ENCODE measurements around the gene ARHGEF28. TPM values are rescaled to one million over a fixed set of nuclear protein-coding genes. Genes with fewer than 3 reads are reported as not detected.
A peak's percentile ranks its signal among the peaks of the same experiment; 100 is the strongest.

The ARHGEF28 gene
- polyA plus RNA-seq, 2 donors, result 5.9 to 6.5 TPM

DNA sequence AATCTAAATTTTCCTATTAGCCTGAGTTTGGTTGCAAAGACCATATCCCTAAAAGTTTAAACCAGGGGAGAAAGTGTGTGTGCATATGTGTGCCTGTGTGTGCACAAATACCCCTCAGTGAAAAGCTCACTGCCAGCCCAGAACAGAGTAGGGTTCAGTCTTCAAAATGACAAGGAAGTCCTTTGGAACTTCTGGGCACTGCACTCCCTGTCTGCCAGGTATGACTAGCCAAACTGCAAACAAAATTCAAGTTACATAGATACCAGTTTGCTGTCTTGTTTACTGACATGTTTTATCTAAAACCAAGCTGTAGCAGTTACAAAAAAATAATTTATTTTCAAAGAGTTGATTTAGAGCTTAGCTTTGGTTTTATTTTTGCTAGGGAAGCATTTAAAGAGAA lies 100.1 kb downstream of the ARHGEF28 start:
- Histone ChIP-seq H3K9me3 (ENCODE audit: control insufficient read depth in 2 of 2, insufficient read depth in 1 of 2, low read depth in 1 of 2, low read length in 1 of 2) (no peaks in the 10 kb centered on the region), H3K4me3 (ENCODE audit: low read depth in 1 of 2, low read length in 2 of 2) (no peak overlapping the region), H3K4me1 (ENCODE audit: control insufficient read depth in 2 of 2, insufficient read depth in 2 of 2, low read length in 1 of 2) (no peaks in the 10 kb centered on the region), H3K36me3 (ENCODE audit: control insufficient read depth in 2 of 2, insufficient read depth in 2 of 2, low read length in 1 of 2) (no peaks in the 10 kb centered on the region), H3K27me3 (ENCODE audit: control insufficient read depth in 1 of 2, insufficient read depth in 2 of 2, low read length in 2 of 2) (no peaks in the 10 kb centered on the region), H3K27ac (ENCODE audit: low read depth in 2 of 2, low read length in 1 of 2) (no peak overlapping the region)

DNA sequence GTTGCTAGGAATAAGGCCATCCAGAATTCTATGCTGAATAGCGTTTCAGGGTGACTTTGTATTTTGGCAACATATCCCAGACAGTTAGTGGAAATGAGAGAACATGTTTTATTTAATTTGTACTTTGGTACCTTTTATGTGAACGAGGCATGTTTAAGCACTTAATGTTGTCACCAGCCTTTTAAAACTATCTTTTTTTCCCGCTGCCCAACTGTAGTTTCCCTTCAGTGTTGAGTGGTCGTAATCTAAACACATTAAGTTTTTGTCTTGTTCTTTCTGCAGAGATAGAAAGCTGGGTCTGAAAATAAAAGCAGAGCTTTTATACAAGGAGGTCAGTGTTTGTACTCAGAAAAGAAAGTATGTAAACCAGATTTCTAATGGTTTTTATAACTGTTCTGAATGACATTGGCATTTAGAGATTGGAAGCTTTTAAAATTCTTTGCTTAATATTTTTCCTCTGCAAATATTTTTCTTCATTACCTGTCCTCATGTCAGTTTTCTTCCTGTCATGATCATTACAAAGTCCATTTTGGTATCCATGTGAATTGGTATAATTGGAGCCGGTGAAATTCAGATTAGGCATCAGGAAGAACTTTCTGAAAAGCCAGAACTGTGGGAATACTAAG lies 100.7 kb downstream of the ARHGEF28 start:
- H3K36me3 ChIP-seq (ENCODE audit: control insufficient read depth in 2 of 2, insufficient read depth in 2 of 2, low read length in 1 of 2), result no peaks in the 10 kb centered on the region
- 67 to 69% methylated on average over 5 of the region's 5 CpGs for WGBS, 2 donors
- H3K9me3 ChIP-seq (ENCODE audit: control insufficient read depth in 2 of 2, insufficient read depth in 1 of 2, low read depth in 1 of 2, low read length in 1 of 2), result no peaks in the 10 kb centered on the region
- H3K27me3 ChIP-seq (ENCODE audit: control insufficient read depth in 1 of 2, insufficient read depth in 2 of 2, low read length in 2 of 2), result no peaks in the 10 kb centered on the region
- no peak overlapping the region for H3K27ac ChIP-seq (ENCODE audit: low read depth in 2 of 2, low read length in 1 of 2)
- H3K4me3 ChIP-seq (ENCODE audit: low read depth in 1 of 2, low read length in 2 of 2), result no peak overlapping the region
- no peaks in the 10 kb centered on the region for H3K4me1 ChIP-seq (ENCODE audit: control insufficient read depth in 2 of 2, insufficient read depth in 2 of 2, low read length in 1 of 2)

DNA sequence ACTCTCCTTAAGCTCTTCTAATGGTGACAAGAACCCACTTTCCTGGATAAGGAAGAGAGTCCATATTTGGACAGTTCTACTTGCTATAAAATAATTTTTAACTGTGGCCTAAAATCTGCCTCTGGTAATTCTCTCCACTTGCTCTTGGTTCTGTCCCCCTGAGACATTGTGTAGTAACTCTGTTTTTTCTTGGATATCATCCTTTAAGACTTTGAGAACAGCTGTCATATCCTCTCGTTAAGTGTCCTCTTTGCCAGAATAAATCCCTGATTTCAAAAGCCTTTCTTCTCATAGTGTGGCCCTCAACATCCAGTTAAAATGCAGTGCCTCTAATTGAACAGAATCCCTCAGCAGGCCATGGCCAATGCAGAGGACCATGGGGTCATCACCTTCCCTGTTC lies 101.5 kb downstream of the ARHGEF28 start:
- Histone ChIP-seq H3K4me3 (ENCODE audit: low read depth in 1 of 2, low read length in 2 of 2) (no peak overlapping the region), H3K4me1 (ENCODE audit: control insufficient read depth in 2 of 2, insufficient read depth in 2 of 2, low read length in 1 of 2) (no peaks in the 10 kb centered on the region), H3K36me3 (ENCODE audit: control insufficient read depth in 2 of 2, insufficient read depth in 2 of 2, low read length in 1 of 2) (no peaks in the 10 kb centered on the region), H3K27ac (ENCODE audit: low read depth in 2 of 2, low read length in 1 of 2) (no peak overlapping the region), H3K27me3 (ENCODE audit: control insufficient read depth in 1 of 2, insufficient read depth in 2 of 2, low read length in 2 of 2) (no peaks in the 10 kb centered on the region), H3K9me3 (ENCODE audit: control insufficient read depth in 2 of 2, insufficient read depth in 1 of 2, low read depth in 1 of 2, low read length in 1 of 2) (no peaks in the 10 kb centered on the region)
- WGBS, 2 donors, result 74 to 77% methylated on average over 1 of the region's 1 CpG

DNA sequence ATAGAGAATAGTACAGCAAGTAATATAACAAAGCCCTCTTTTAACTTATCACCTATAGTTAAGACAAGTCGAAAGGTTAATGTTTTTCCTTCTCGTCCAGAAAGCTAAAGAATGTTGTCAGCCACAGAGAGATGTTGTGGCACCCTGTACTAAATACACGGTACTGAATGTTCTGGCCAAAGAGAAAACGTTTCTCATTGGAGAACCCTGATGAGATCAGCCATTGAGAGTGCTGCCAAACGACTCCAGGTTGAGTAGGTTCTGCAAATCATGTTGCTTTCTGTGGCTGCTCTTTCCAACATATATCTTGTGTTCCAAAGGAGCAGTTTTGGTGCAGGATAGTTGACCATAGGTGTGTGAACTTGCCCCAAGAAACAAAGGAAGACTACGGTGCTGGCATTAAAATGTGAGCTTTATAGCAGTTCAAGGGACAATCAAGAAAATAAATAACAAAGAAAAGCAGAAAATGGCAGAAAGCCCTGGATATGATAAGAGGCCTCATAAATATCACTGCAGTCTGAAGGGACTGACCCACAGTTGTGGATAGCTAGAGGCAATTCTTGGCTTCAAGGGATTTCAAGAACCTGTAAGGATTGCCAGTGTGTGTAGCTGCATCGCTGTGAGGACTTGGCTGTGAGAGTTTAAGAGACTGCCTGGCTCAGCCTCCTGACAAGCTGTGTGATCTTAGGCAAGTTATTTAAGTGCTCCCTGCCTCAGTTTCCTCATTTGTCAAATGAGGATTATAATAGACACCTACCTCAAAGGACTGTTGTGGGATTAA lies 102.7 kb downstream of the ARHGEF28 start:
- WGBS, 2 donors, result 66 to 83% methylated on average over 7 of the region's 7 CpGs
- Histone ChIP-seq H3K4me3 (ENCODE audit: low read depth in 1 of 2, low read length in 2 of 2) (no peak overlapping the region), H3K4me1 (ENCODE audit: control insufficient read depth in 2 of 2, insufficient read depth in 2 of 2, low read length in 1 of 2) (no peaks in the 10 kb centered on the region), H3K36me3 (ENCODE audit: control insufficient read depth in 2 of 2, insufficient read depth in 2 of 2, low read length in 1 of 2) (no peaks in the 10 kb centered on the region), H3K27me3 (ENCODE audit: control insufficient read depth in 1 of 2, insufficient read depth in 2 of 2, low read length in 2 of 2) (no peaks in the 10 kb centered on the region), H3K27ac (ENCODE audit: low read depth in 2 of 2, low read length in 1 of 2) (peak overlapping the region in 1 of 2 donors; percentile 9), H3K9me3 (ENCODE audit: control insufficient read depth in 2 of 2, insufficient read depth in 1 of 2, low read depth in 1 of 2, low read length in 1 of 2) (no peaks in the 10 kb centered on the region)

DNA sequence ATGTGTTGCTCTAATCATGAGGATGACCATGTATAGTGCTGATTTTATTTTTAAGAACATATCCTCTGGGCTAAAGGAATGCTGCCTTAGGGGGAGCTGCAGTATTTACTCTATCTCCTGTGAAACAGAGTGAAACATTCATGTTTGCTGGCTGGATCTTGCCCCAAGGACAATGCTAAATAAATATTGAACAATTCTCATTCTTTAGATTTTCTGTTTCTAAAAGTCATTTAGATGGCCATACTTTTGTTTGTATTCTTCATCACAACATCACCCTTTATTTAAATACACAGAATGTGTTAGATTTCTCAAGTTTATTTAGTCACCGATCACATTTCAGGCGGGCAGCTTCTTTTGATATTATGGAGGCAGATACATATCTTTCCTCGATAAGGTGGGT lies 103.3 kb downstream of the ARHGEF28 start:
- 77 to 88% methylated on average over 3 of the region's 3 CpGs for WGBS, 2 donors
- Histone ChIP-seq H3K27me3 (ENCODE audit: control insufficient read depth in 1 of 2, insufficient read depth in 2 of 2, low read length in 2 of 2) (no peaks in the 10 kb centered on the region), H3K9me3 (ENCODE audit: control insufficient read depth in 2 of 2, insufficient read depth in 1 of 2, low read depth in 1 of 2, low read length in 1 of 2) (no peaks in the 10 kb centered on the region), H3K4me3 (ENCODE audit: low read depth in 1 of 2, low read length in 2 of 2) (no peak overlapping the region), H3K4me1 (ENCODE audit: control insufficient read depth in 2 of 2, insufficient read depth in 2 of 2, low read length in 1 of 2) (no peaks in the 10 kb centered on the region), H3K36me3 (ENCODE audit: control insufficient read depth in 2 of 2, insufficient read depth in 2 of 2, low read length in 1 of 2) (no peaks in the 10 kb centered on the region), H3K27ac (ENCODE audit: low read depth in 2 of 2, low read length in 1 of 2) (no peak overlapping the region)

DNA sequence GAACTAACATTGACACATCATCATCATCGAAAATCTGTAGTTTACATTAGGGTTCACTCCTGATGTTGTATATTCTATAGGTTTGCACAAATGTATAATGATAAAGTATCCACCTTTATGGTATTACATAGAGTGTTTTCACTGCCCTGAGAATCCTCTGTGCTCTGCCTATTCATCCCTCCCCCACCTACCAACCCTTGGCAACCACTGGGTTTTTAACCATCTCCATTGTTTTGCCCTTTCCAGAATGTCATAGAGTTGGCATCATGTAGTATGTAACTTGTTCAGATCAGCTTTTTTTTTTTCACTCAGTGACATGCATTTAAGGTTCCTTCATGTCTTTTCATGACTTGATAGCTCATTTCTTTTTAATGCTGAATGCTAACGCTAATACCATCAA lies 106.0 kb downstream of the ARHGEF28 start:
- no peak overlapping the region for H3K4me3 ChIP-seq (ENCODE audit: low read depth in 1 of 2, low read length in 2 of 2)
- H3K4me1 ChIP-seq (ENCODE audit: control insufficient read depth in 2 of 2, insufficient read depth in 2 of 2, low read length in 1 of 2), result no peaks in the 10 kb centered on the region
- H3K27me3 ChIP-seq (ENCODE audit: control insufficient read depth in 1 of 2, insufficient read depth in 2 of 2, low read length in 2 of 2), result no peaks in the 10 kb centered on the region
- no peak overlapping the region for H3K27ac ChIP-seq (ENCODE audit: low read depth in 2 of 2, low read length in 1 of 2)
- H3K9me3 ChIP-seq (ENCODE audit: control insufficient read depth in 2 of 2, insufficient read depth in 1 of 2, low read depth in 1 of 2, low read length in 1 of 2), result no peaks in the 10 kb centered on the region
- no peaks in the 10 kb centered on the region for H3K36me3 ChIP-seq (ENCODE audit: control insufficient read depth in 2 of 2, insufficient read depth in 2 of 2, low read length in 1 of 2)
- WGBS, 2 donors, result 87 to 89% methylated on average over 2 of the region's 2 CpGs

DNA sequence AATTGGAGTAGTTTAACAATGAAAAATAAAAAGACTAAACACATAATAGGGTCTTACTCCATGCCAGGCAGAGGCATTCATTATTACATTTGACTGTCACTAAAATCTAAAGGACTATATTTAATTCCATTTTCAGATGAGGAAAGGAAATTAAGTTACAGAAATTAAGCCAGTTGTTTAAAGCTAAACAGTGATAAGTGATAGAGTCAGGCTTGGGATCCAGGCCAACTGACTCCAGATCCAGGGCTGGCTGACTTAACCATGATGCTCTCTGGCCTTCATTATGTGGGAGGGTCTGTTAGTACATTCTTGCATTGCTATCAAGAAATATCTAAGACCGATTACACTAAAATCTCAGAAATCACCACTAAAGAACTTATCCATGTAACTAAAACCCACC lies 107.2 kb downstream of the ARHGEF28 start:
- no peaks in the 10 kb centered on the region for H3K4me1 ChIP-seq (ENCODE audit: control insufficient read depth in 2 of 2, insufficient read depth in 2 of 2, low read length in 1 of 2)
- H3K36me3 ChIP-seq (ENCODE audit: control insufficient read depth in 2 of 2, insufficient read depth in 2 of 2, low read length in 1 of 2), result no peaks in the 10 kb centered on the region
- H3K27me3 ChIP-seq (ENCODE audit: control insufficient read depth in 1 of 2, insufficient read depth in 2 of 2, low read length in 2 of 2), result no peaks in the 10 kb centered on the region
- 59 to 87% methylated on average over 1 of the region's 1 CpG for WGBS, 2 donors
- H3K9me3 ChIP-seq (ENCODE audit: control insufficient read depth in 2 of 2, insufficient read depth in 1 of 2, low read depth in 1 of 2, low read length in 1 of 2), result no peaks in the 10 kb centered on the region
- H3K4me3 ChIP-seq (ENCODE audit: low read depth in 1 of 2, low read length in 2 of 2), result no peak overlapping the region
- H3K27ac ChIP-seq (ENCODE audit: low read depth in 2 of 2, low read length in 1 of 2), result no peak overlapping the region

DNA sequence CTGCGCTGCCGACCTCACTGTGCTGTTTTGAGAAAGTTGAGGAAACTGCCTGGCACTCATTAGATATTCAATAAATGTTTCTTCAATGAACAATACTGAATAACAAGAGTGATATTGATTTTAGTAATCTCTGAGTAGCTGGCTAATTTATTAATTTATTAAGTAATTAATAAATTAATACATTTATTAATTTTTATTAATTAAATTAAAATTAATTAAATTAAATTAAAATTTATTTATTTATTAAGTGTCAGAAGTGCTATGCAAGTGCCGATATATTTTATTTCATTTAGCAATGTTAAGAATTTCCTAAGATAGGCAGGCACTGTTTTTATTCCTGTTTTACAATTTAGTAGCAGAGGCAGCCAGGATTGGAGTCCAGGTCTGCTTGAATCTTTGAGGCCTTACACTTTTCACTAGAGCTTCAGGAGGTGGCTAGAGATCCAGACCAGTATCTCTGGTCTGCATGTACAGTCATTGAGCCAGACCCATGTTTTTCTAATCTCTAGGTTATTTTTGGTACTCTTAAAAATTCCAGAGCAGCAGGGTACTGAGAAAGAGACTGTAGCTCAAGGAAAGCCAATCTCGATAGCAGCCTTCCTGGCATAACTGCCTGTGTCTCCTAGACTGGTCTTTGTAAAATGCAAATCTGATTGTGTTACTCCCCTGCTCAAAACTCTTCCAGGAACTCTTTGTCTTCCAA lies 109.2 kb downstream of the ARHGEF28 start:
- Histone ChIP-seq H3K4me1 (ENCODE audit: control insufficient read depth in 2 of 2, insufficient read depth in 2 of 2, low read length in 1 of 2) (no peaks in the 10 kb centered on the region), H3K9me3 (ENCODE audit: control insufficient read depth in 2 of 2, insufficient read depth in 1 of 2, low read depth in 1 of 2, low read length in 1 of 2) (no peaks in the 10 kb centered on the region), H3K27ac (ENCODE audit: low read depth in 2 of 2, low read length in 1 of 2) (no peak overlapping the region), H3K36me3 (ENCODE audit: control insufficient read depth in 2 of 2, insufficient read depth in 2 of 2, low read length in 1 of 2) (no peaks in the 10 kb centered on the region), H3K27me3 (ENCODE audit: control insufficient read depth in 1 of 2, insufficient read depth in 2 of 2, low read length in 2 of 2) (no peaks in the 10 kb centered on the region), H3K4me3 (ENCODE audit: low read depth in 1 of 2, low read length in 2 of 2) (no peak overlapping the region)
- 88 to 94% methylated on average over 4 of the region's 4 CpGs for WGBS, 2 donors

DNA sequence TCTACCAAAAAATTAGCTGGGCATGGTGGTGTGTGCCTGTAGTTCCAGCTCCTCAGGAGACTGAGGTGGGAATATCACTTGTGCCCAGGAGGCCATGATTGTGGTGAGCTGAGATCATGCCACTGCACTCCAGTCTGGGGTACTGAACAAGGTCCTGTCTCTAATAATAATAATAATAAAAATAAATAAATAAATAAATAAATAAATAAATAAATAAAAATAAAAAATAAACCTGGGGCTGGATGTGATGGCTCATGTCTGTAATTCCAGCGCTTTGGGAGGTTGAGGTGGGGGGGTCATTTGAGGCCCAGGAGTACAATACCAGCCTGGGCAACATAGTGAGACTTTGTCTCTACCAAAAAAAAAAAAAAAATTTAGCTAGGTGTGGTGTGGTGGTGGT lies 113.7 kb downstream of the ARHGEF28 start:
- Histone ChIP-seq H3K9me3 (ENCODE audit: control insufficient read depth in 2 of 2, insufficient read depth in 1 of 2, low read depth in 1 of 2, low read length in 1 of 2) (no peaks in the 10 kb centered on the region), H3K27ac (ENCODE audit: low read depth in 2 of 2, low read length in 1 of 2) (no peak overlapping the region), H3K4me3 (ENCODE audit: low read depth in 1 of 2, low read length in 2 of 2) (no peak overlapping the region), H3K36me3 (ENCODE audit: control insufficient read depth in 2 of 2, insufficient read depth in 2 of 2, low read length in 1 of 2) (no peaks in the 10 kb centered on the region), H3K27me3 (ENCODE audit: control insufficient read depth in 1 of 2, insufficient read depth in 2 of 2, low read length in 2 of 2) (no peaks in the 10 kb centered on the region), H3K4me1 (ENCODE audit: control insufficient read depth in 2 of 2, insufficient read depth in 2 of 2, low read length in 1 of 2) (no peaks in the 10 kb centered on the region)
- WGBS, 2 donors, result 94 to 97% methylated on average over 1 of the region's 1 CpG
